H9 (cell line): Measurements from ENCODE around the gene TTC7B. TPM values are rescaled to one million over a fixed set of nuclear protein-coding genes. Genes with fewer than 3 reads are reported as not detected.

Experiments
- DNase-seq: peaks from one replicate; pipeline ENCODE4 v3.0.0-alpha.2; 2017
- H2AFZ ChIP-seq: one replicate; pipeline ENCODE4 v1.6.1; 2013; ENCODE audit warnings: mild to moderate bottlenecking, low read length, control low read depth, moderate library complexity
- H2AK5ac ChIP-seq: 2 replicates; pipeline ENCODE4 v1.6.1; 2013; ENCODE audit warnings: low read length, control low read depth, mixed read lengths; ENCODE audit not compliant: insufficient read length
- H2BK120ac ChIP-seq: one replicate; pipeline ENCODE4 v1.6.1; 2013; ENCODE audit warnings: low read depth, mild to moderate bottlenecking, low read length, control low read depth, inconsistent platforms; ENCODE audit not compliant: poor library complexity, severe bottlenecking
- H2BK12ac ChIP-seq: 2 replicates; pipeline ENCODE4 v1.6.1; 2013; ENCODE audit warnings: low read length, control low read depth, mixed read lengths, low read depth; ENCODE audit not compliant: insufficient read length
- H2BK15ac ChIP-seq: 2 replicates; pipeline ENCODE4 v1.6.1; 2013; ENCODE audit warnings: low read depth, low read length, control low read depth
- H2BK20ac ChIP-seq: one replicate; pipeline ENCODE4 v1.6.1; 2013; ENCODE audit warnings: low read depth, mild to moderate bottlenecking, low read length, control low read depth, inconsistent platforms; ENCODE audit not compliant: poor library complexity, severe bottlenecking
- H2BK5ac ChIP-seq: 2 replicates; pipeline ENCODE4 v1.6.1; 2013; ENCODE audit warnings: low read length, control low read depth, mixed read lengths; ENCODE audit not compliant: insufficient read length
- H3K14ac ChIP-seq: 2 replicates; pipeline ENCODE4 v1.6.1; 2013; ENCODE audit warnings: low read length, control low read depth; ENCODE audit not compliant: insufficient read depth
- H3K18ac ChIP-seq: 2 replicates; pipeline ENCODE4 v1.6.1; 2013; ENCODE audit warnings: low read depth, mild to moderate bottlenecking, mixed read lengths, low read length, control low read depth; ENCODE audit not compliant: insufficient read length
- H3K23ac ChIP-seq: 2 replicates; pipeline ENCODE4 v1.6.1; 2013; ENCODE audit warnings: low read length, control low read depth, mixed read lengths, low read depth; ENCODE audit not compliant: insufficient read length
- H3K23me2 ChIP-seq: 2 replicates; pipeline ENCODE4 v1.6.1; 2013; ENCODE audit warnings: low read depth, mild to moderate bottlenecking, mixed read lengths, low read length, control low read depth; ENCODE audit not compliant: insufficient read length, poor library complexity, severe bottlenecking
- H3K27ac ChIP-seq: 2 replicates; pipeline ENCODE4 v1.5.1; 2013; ENCODE audit warnings: low read length, control low read depth, mixed read lengths, low read depth; ENCODE audit not compliant: insufficient read length
- H3K27me3 ChIP-seq: 2 replicates; pipeline ENCODE4 v1.6.1; 2013; ENCODE audit warnings: low read length, control low read depth, inconsistent platforms; ENCODE audit not compliant: insufficient read depth
- H3K4ac ChIP-seq: 2 replicates; pipeline ENCODE4 v1.6.1; 2013; ENCODE audit warnings: low read depth, mild to moderate bottlenecking, control low read depth, inconsistent platforms, low read length, moderate library complexity
- H3K4me1 ChIP-seq: 2 replicates; pipeline ENCODE4 v1.6.1; 2013; ENCODE audit warnings: low read length, control low read depth, inconsistent platforms; ENCODE audit not compliant: insufficient read depth
- H3K4me2 ChIP-seq: 2 replicates; pipeline ENCODE4 v1.6.1; 2013; ENCODE audit warnings: low read length, control low read depth, mixed read lengths; ENCODE audit not compliant: insufficient read length, insufficient read depth
- H3K56ac ChIP-seq: 2 replicates; pipeline ENCODE4 v1.6.1; 2013; ENCODE audit warnings: low read depth, mild to moderate bottlenecking, mixed read lengths, low read length, control low read depth; ENCODE audit not compliant: insufficient read length
- H3K79me1 ChIP-seq: 2 replicates; pipeline ENCODE4 v1.6.1; 2013; ENCODE audit warnings: low read depth, mild to moderate bottlenecking, moderate library complexity, low read length, control low read depth, inconsistent platforms; ENCODE audit not compliant: insufficient read depth, poor library complexity, severe bottlenecking
- H3K79me2 ChIP-seq: 2 replicates; pipeline ENCODE4 v1.6.1; 2013; ENCODE audit warnings: low read length, control low read depth, inconsistent platforms; ENCODE audit not compliant: insufficient read depth
- H3K9ac ChIP-seq: 2 replicates; pipeline ENCODE4 v1.6.1; 2013; ENCODE audit warnings: low read length, control low read depth, mixed read lengths; ENCODE audit not compliant: insufficient read length; ENCODE audit errors: extremely low read depth
- H3K9me3 ChIP-seq: one replicate; pipeline ENCODE4 v1.6.1; 2013; ENCODE audit warnings: low read depth, low read length, inconsistent platforms; ENCODE audit not compliant: control insufficient read depth
- H3T11ph ChIP-seq: one replicate; pipeline ENCODE4 v1.6.1; 2013; ENCODE audit warnings: mild to moderate bottlenecking, low read length, control low read depth, inconsistent platforms
- H4K20me1 ChIP-seq: one replicate; pipeline ENCODE4 v1.6.1; 2013; ENCODE audit not compliant: control insufficient read depth, insufficient read length, insufficient read depth
- H4K5ac ChIP-seq: 2 replicates; pipeline ENCODE4 v1.6.1; 2013; ENCODE audit warnings: low read depth, mild to moderate bottlenecking, mixed read lengths, low read length, control low read depth; ENCODE audit not compliant: insufficient read length
- H4K8ac ChIP-seq: replicated peaks from 2 replicates; pipeline ENCODE4 v1.6.1; 2013; ENCODE audit warnings: low read length, control low read depth, mixed read lengths, low read depth; ENCODE audit not compliant: insufficient read length
- H4K91ac ChIP-seq: 2 replicates; pipeline ENCODE4 v1.6.1; 2013; ENCODE audit warnings: low read depth, mild to moderate bottlenecking, moderate library complexity, mixed read lengths, low read length, control low read depth; ENCODE audit not compliant: insufficient read length
- H3K27ac Mint-ChIP-seq, 3 experiments: 2 replicates in 2 of 3; 3 replicates in 1 of 3; pipeline ENCODE4 v1.8.0; 2020 to 2021; ENCODE audit warnings: mixed read lengths in 3 of 3, mild to moderate bottlenecking in 1 of 3, moderate library complexity in 1 of 3
- H3K27me3 Mint-ChIP-seq: 2 replicates; pipeline ENCODE4 v1.8.0; 2021; ENCODE audit warnings: low read depth, mild to moderate bottlenecking, moderate library complexity, mixed read lengths
- H3K36me3 Mint-ChIP-seq, 3 experiments: 2 replicates in 2 of 3; 3 replicates in 1 of 3; pipeline ENCODE4 v1.8.0; 2020 to 2021; ENCODE audit warnings: low read depth in 3 of 3, mixed read lengths in 3 of 3; ENCODE audit not compliant: insufficient read depth in 1 of 3
- H3K4me1 Mint-ChIP-seq, 2 experiments: 2 replicates each; pipeline ENCODE4 v1.8.0; 2020; ENCODE audit warnings: mixed read lengths in 2 of 2
- H3K4me3 Mint-ChIP-seq, 2 experiments: 2 replicates in 1 of 2; 3 replicates in 1 of 2; pipeline ENCODE4 v1.8.0; 2020 to 2021; ENCODE audit warnings: mild to moderate bottlenecking in 2 of 2, mixed read lengths in 2 of 2, moderate library complexity in 1 of 2
- H3K9me3 Mint-ChIP-seq, 2 experiments: 2 replicates in 1 of 2; 3 replicates in 1 of 2; pipeline ENCODE4 v1.8.0; 2020; ENCODE audit warnings: mild to moderate bottlenecking in 2 of 2, mixed read lengths in 2 of 2, moderate library complexity in 1 of 2
- CTCF ChIP-seq: fragments of 200-600 bp; sonication (generic); conservative IDR thresholded peaks from 3 replicates; pipeline ENCODE4 v1.8.0; 2021; ENCODE audit warnings: antibody characterized with exemption, mild to moderate bottlenecking
- WGBS: extraction: QIAGEN DNeasy Blood & Tissue Kit; methylation state at CpG from one replicate; pipeline ENCODE4 v1.1.7; 2013; ENCODE audit warnings: missing lambda C conversion rate, low lambda C conversion rate, mixed read lengths; ENCODE audit not compliant: insufficient read length; ENCODE audit errors: extremely low coverage; 5-methylcytosine and 5-hydroxymethylcytosine counted together
- total RNA-seq: library from RNA; stranded (reverse); gene quantifications from 2 replicates; pipeline ENCODE4 v1.2.1, GENCODE V29; 2021

TTC7B gene
- total RNA-seq, 1 experiment from 2014 or later = 33.7 TPM

GRCh38 chr14:90557516-90557915 is 258.7 kb downstream of the TTC7B start:
- H3K27ac Mint-ChIP-seq = no peak overlapping the region; a peak in 1 of 7 replicates
- no peak overlapping the region for H3K56ac ChIP-seq
- WGBS = no CpG with 5 or more reads among the region's 7 CpGs
- peaks cover 18 to 24% of the 10 kb centered on the region in 2 experiments for H3K4me1 Mint-ChIP-seq
- no peaks in the 10 kb centered on the region for H4K20me1 ChIP-seq
- no peaks in the 10 kb centered on the region for H3K79me2 ChIP-seq
- H3K9me3 Mint-ChIP-seq = no peaks in the 10 kb centered on the region
- no peak for TF ChIP-seq CTCF
- no peak overlapping the region for H3K27ac ChIP-seq
- H2BK120ac ChIP-seq = no peak overlapping the region
- H3K27me3 ChIP-seq = no peaks in the 10 kb centered on the region
- no peak for DNase-seq
- no peak overlapping the region for H3K4me3 Mint-ChIP-seq
- no peak overlapping the region for H3K4me2 ChIP-seq
- H3K4me1 ChIP-seq = peaks cover 5% of the 10 kb centered on the region; the same call in 1 of the 2 replicates
- peaks cover 0 to 7% (median 2%) of the 10 kb centered on the region in 3 experiments; a peak in 5 of 7 replicates for H3K36me3 Mint-ChIP-seq
- H2AFZ ChIP-seq = no peak overlapping the region
- no peak overlapping the region for H2BK20ac ChIP-seq
- H3K79me1 ChIP-seq = no peaks in the 10 kb centered on the region
- no peak overlapping the region for H3K23ac ChIP-seq
- H4K5ac ChIP-seq = no peak overlapping the region
- H3K9ac ChIP-seq = no peak overlapping the region
- H4K8ac ChIP-seq = no peak overlapping the region
- no peak overlapping the region for H2BK5ac ChIP-seq
- no peak overlapping the region for H3T11ph ChIP-seq
- H3K18ac ChIP-seq = no peak overlapping the region
- H2BK12ac ChIP-seq = no peak overlapping the region
- no peak overlapping the region for H3K4ac ChIP-seq
- H2AK5ac ChIP-seq = no peak overlapping the region
- H3K9me3 ChIP-seq = no peaks in the 10 kb centered on the region
- H4K91ac ChIP-seq = no peak overlapping the region
- no peaks in the 10 kb centered on the region for H3K23me2 ChIP-seq
- H2BK15ac ChIP-seq = no peak overlapping the region
- H3K27me3 Mint-ChIP-seq = peaks cover 2% of the 10 kb centered on the region
- H3K14ac ChIP-seq = no peak overlapping the region
